ENCODE results near the gene FUT2.
A peak's percentile ranks its signal among the peaks of the same experiment; 100 is the strongest.
"Not testable (repeated sequence)": the region's sequence is repeated elsewhere in the genome, so short reads cannot be mapped to it uniquely, and the experiment has no call there.

The FUT2 gene

DNA sequence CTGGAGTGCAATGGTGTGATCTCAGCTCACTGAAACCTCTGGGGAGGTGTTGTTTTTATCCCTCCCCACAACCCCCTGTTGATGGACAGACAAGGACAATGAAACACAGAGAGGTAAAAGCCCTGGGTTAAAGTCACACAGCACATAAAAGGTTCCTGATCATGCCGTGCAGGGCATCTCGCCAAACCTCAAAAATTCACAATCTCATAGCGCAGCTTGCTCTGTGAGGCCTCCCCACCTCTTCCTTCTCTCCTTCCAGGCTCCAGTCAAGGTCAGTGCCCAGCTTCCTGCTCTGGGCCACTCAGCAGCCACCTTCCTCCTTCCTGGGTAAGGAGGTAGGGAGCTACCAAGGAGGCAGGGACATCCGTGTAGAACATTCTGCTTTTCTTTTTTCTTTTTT, 2.3 kb downstream of the FUT2 start:
- DNase-seq (ENCODE audit: low read depth in 2 of 2) = no peak

DNA sequence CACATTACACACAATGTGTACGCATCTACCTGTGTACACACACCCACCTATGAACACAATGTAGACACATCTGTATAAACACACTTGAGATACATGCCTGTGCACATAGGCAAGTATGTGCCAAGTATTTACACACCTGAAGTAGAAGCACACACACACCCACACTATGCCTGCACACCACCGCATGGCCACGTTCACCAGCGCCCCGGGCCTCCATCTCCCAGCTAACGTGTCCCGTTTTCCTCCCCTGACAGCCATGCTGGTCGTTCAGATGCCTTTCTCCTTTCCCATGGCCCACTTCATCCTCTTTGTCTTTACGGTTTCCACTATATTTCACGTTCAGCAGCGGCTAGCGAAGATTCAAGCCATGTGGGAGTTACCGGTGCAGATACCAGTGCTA, 6.9 kb downstream of the FUT2 start:
- DNase-seq (ENCODE audit: low read depth in 2 of 2) = no peak

DNA sequence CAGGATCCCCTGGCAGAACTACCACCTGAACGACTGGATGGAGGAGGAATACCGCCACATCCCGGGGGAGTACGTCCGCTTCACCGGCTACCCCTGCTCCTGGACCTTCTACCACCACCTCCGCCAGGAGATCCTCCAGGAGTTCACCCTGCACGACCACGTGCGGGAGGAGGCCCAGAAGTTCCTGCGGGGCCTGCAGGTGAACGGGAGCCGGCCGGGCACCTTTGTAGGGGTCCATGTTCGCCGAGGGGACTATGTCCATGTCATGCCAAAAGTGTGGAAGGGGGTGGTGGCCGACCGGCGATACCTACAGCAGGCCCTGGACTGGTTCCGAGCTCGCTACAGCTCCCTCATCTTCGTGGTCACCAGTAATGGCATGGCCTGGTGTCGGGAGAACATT, 7.5 kb downstream of the FUT2 start:
- no peak for DNase-seq (ENCODE audit: low read depth in 2 of 2)

DNA sequence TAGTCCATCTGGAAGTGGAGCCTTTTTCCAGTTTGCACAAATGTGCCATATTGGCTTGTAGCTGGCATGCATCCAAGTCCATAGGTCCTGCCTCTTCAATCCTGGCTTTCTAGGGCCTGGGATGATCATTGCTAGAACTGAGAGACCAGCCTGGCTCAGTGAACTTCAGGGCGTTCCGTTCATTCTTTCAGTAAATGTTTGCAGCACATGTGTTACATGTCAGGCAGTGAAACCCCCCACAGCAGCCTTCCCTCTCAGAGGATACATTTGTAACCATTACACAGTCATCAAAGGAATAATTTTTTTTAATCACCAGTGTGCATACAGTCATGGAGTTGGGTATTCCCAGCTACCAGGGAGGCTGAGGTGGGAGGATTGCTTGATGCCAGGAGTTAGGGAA, 9.7 kb downstream of the FUT2 start:
- DNase-seq (ENCODE audit: low read depth in 2 of 2) = no peak

DNA sequence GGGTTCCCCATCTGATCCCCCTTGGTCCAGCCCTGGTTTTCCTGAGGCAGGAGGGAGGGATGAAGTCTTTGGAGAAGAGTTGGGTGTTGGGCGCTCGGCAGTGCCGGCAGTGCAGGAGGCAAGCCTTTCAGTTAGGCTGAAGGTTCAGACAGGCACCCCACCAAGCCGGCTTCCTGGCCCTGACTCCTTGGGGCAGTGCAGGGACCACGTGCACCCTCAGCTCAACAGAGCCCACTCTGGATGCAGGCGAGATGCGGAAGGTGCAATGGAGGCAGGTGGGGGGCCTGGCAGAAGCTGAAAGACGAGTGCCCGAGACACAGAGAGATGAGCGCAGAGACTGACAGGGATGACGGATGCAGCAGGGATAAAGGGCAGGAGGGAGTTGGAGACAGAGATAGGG, 12.7 kb downstream of the FUT2 start:
- DNase-seq (ENCODE audit: low read depth in 2 of 2) = no peak

DNA sequence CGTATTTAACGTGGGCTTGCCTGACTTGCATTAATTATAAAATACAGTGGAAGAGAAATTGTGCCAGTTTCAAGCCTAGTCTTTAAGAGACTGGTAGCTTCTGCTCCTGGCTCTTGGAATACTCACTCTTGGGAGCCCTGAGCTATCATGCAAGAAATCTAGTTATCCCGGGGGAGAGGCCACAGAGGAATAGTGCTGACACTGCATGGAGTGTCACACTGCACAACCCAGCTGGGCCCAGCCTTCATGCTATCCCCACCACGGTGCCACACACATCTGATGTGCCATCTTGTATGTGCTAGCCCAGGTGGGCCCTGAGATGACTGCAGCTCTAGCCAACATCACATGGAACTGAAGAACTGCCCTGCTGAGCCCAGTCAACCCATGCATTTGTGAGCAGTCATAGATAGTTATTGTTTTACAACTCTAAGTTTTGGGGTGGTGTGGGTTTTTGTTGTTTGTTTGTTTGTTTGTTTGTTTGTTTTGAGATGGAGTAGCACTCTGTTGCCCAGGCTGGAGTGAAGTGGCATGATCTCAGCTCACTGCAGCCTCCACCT, 15.4 kb downstream of the FUT2 start:
- no peak for DNase-seq (ENCODE audit: low read depth in 2 of 2)

DNA sequence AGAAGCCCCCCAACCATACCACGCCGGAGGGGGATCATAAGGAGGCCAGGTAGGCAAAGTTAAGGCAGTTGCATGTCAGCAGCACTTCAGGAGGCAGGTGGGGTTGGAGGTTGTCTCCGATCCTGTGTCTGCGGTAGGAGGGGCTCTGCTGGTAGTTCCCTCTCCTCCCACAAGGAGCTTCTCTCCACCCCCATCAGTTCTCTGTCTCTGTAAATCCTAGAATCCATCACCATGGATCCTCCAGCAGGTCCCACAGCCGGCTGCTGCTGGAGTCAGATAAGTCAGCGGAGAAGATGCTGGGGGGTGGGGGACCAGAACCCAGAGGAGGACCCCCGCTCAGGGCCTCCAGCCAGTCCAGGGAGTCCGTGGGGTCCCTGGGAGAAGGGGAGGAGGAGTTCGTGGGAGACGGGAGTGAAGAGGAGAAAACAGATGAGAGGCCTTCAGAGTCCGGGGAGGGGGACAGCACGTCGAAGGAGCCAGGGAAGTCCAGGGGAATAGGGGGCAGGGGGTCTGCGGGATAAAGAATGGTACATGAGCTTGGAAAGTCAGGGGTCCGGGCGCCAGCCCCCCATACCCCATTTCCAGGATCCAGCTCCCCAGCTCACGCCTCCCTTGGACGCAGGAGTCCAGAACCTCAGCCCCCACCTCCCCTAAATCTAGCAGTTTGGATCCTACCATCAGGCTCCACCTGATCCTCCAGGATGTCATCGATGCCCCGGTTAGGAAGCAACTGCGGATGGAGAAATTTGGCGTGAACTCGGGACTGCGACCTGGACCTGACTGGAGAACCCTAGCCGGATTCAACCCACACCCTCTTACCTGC, 17.5 kb downstream of the FUT2 start:
- no peak for DNase-seq (ENCODE audit: low read depth in 2 of 2)

DNA sequence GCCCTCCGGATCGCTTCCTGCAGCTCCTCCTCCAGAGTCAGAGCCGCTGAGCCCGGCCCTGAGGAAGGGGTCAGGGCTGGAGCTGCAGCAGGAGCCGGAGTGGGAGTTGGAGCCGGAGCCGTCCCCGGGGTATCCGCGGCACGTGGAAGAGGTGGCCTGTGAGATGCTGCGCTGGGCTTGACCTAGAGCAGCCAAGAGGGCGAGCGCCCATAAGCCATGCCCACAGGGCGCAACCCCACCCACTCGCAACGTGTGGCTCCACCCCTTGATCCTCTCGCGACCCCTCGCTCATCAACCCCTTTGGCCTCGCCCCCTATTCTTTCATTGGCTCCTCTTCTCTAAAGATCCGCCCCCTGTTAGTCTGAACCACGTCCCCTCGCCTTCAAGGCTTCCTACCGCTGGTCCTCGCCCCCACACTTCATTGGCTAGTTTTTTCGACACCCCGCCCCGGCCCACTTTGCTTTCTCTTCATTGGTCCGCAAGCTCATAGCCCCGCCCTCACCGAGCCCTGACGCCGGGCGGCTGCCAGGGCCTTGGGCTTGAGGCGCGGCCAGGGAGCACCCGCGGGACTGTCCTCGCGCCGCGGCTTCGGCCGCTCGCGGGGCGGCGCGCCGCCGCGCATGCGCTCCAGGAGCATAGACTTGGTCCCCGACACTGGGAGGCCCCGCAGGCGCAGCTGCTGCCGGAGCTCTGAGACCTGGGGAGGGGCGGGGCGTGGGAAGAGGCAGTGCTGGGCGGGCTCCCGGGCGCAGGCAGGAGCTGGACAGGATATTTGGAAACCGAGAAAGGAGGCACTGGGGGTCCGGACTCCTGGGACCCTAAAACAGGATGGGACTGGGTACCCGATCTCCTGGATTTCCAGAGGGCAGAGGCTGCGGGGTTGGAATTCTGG, 18.3 kb downstream of the FUT2 start:
- DNase-seq (ENCODE audit: low read depth in 2 of 2) = peak; percentile 92 to 96

DNA sequence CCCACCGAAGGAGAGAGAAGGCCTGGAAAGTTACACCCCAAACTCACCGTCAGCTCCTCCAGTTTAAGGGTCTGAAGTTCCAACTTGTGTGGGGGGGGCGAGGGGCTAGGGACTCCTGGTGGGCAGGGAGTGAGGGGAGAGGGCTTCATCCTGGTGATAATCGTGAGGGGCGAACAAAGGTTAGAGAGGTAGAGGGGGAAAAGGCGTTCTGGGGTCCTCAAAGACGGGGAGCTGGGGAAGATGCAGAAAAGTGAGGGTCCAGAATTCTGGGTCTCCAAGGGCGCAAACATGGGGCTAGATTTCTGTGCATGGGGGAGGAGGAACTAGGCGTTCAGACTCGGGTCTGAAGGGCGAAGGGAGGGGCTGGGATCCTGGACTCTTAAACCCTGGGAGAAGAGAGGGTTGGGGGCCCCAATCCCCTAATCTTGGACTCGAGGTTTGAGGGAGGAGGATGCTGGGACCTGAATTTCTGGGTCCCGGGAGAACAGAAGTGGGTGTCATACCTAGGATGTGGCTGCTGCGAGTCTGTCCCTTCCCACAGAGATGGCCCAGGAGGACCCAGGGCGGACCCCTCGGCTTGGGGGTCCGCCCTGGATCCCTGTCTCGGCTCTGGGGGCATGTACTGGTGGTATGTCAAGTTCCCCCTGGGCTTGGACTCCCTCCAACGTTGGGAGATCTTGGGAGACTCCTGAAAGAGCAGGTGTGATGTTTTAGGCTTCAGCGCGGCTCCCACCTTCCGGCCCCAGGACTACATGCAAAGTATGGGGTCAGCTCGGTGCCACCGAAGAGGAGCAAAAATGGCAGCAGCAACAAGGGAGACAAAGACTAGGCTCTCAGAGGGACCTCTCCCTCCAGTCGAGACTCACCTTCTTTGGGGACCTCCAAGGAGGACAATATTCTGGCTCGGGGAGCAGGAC, 19.2 kb downstream of the FUT2 start:
- no peak for DNase-seq (ENCODE audit: low read depth in 2 of 2)

DNA sequence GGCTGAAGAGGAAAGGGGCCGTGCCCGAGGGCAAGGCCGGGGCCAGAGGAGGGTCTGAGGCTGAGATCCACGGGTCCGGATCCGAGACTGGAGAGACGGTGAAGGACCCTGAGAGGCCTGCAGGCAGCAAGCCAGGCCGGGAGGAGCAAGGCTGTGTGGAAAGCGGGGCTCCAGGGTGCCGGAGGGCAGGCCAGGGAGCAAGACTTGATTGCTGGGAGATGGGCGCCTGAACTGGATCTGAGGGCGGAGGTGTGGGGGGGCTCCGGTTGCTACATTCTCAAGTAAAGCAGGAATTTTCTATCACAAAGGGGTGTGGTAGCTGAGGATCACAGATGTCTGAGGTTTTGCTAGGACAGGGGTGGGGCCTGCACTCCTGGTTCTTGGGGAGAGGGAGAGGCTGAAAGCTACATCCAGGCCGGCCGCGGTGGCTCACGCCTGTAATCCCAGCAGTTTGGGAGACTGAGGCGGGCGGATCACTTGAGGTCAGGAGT, 20.0 kb downstream of the FUT2 start:
- no peak for DNase-seq (ENCODE audit: low read depth in 2 of 2)

DNA sequence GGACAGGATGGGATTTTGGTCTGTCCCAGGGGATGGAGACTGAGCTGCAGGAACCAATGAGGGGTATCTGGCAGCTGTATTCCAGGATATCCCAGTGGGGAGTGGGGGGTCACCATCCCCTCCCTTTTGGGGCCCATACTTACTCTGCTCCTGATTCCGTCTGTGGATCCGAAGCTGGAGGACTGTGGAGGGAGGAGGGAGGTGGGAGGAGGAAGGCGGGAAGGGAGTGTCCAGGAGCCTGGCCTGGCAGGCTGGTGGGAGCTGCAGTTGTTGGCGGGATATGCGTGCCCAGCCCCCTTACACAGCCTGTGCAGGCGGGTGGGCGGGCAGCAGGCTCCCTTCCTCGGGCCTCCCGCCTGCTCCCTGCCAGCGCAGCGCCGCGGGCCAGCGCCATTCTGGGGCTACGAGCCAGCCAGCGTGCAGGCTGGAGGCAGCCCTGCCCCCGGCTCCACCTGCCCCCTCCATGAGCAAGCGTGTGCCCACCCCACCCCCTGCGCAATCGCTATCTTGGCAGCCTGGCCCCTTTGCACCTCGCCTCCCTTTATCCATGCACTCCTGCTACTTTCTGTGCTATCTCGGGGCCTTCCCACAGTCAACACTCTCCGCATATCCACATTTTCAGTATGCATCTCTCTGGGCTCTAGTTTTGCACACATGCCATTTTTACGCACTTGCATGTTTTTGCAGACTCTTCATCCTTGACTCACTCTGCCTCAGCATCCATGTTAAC, 21.0 kb downstream of the FUT2 start:
- no peak for DNase-seq (ENCODE audit: low read depth in 2 of 2)

DNA sequence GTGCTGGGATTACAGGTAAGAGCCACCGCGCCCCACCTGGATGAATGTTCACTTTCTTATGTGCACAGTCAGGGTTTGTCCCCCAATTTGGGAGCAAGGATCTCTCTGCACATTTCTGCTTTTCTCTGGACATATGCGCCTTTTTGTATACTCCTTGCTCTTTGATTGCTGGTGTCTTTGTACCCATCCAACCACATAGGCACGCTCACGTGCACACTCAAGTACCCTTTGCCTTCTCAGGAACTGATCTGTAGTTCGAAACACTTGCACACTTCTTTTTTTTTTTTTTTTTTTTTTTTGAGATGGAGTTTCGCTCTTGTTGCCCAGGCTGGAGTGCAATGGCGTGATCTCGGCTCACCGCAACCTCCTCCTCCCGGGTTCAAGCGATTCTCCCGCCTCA, 22.3 kb downstream of the FUT2 start:
- DNase-seq (ENCODE audit: low read depth in 2 of 2) = not testable (repeated sequence)

DNA sequence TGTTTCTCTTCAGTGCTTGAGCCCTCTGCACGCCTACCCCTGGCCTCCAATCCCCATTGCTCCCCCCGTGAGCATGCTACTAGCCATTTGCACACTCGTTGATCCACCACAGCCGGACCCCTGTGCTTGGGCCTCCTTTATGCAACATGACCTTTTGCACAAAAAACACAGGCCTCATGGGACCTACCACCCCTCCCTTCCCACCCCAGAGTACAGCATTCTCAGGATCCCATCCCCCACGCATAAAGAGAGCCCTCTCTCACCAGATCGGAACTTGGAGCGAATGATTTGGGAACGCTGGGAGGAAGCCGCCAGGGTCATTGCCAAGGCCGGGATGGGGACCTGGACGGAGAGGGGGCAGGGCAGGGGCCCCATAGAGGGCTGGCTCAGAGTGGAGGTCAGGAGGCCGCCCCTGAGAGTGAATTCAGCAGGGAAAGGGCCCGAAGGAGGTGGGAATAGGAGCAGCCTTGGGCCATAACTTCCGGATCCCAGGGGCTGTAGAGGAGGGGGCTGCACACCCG, 23.0 kb downstream of the FUT2 start:
- DNase-seq (ENCODE audit: low read depth in 2 of 2) = no peak

DNA sequence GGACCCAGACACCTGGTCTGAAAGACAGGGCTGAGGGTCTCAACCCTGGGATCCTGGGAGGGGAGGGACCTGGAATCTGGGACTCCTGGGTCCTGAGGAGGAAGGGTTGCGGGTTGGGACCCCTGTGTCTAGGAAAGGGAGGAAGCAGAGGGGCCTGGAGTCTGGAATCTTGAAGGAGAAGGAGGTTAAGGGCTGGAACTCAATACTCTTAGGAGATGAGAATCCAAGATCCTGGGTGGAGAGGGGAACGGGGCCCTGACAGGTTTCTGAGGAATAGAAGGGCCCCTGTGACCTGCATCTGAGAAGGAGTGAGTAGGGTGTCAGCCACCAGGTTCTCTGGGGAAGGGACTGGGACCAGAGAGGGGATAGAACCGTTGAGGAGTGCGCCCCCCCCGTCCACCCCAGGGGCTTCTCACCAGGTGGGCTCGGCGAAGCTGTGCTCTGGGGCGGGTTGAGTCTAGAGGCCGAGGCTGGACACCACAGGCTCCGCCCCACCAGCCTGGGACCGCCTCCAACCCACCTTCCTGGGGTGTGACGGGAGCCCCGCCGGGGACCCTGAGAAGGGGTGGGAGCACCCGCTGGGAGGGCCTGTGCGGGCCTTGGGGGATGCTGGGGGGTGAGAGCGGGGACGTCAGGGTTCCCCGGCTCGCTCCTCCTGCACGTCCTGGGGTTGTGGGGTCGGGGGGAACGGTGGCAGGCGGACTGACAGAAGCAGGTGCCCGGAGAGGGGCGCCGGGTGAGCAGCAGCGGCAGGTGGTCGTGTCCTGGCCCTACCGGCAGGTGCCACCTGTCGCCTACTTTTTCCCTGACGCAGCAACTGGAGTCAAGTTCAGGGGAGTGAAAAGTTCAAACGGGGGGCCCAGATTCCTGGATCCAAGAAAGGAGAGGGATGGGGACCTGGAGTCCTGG, 23.7 kb downstream of the FUT2 start, which contains the start of gene MAMSTR:
MAMSTR (minus strand) TSS at position 463 of the 909 bp plus-strand sequence. CDS start 694 bp downstream, outside the sequence.
- no peak for DNase-seq (ENCODE audit: low read depth in 2 of 2)

DNA sequence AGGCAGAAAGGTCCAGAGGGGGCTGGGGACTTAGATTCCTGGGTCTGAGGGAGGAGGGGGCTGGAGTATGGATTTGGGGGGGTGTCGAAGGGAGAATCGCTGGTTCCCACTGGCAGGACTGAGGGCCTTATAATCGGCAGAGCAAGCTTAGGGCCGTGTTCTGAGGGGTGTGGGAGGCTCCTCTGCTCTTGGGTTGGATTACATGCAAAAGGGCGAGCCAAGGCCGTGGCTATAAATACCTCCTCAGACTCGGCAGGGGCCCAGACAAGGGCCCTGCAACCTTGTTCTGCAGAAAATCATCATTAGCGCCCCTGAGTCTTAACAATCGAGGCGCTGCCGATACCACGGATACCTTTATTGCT, 24.5 kb downstream of the FUT2 start:
- no peak for DNase-seq (ENCODE audit: low read depth in 2 of 2)

DNA sequence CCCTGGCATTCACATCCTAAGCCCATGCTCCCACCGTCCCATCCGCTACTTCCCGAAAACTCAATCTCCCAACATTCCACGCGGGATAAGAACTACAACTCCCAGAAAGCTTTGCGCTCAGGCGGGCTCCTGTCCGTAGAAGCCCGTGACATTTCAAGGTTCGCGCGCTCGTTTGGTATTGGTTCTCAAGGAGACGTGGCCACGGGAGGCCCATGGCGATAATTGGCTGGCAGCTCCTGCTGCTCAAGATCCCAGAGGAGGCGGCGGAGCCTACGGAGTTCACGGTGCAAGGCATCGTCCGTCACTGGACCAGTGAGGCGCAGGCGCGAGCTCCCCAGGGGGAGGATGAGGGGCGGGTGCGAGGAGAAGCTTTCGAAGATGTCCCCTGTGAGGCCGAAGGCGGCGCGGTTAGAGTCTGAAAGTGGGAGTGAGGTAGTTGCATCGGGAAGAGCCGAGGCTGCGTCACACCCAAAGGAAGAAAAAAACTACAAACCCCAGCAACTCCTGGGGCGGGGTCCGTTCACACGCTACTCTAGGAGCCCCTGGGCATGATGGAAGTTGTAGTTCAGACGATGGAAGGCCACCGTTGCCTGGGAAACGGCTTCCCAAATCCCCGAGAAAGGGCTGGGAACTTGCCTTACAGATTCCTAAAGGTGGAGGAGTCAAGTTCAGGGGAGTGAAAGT, 25.0 kb downstream of the FUT2 start:
- peak; percentile 86 to 88 for DNase-seq (ENCODE audit: low read depth in 2 of 2)

DNA sequence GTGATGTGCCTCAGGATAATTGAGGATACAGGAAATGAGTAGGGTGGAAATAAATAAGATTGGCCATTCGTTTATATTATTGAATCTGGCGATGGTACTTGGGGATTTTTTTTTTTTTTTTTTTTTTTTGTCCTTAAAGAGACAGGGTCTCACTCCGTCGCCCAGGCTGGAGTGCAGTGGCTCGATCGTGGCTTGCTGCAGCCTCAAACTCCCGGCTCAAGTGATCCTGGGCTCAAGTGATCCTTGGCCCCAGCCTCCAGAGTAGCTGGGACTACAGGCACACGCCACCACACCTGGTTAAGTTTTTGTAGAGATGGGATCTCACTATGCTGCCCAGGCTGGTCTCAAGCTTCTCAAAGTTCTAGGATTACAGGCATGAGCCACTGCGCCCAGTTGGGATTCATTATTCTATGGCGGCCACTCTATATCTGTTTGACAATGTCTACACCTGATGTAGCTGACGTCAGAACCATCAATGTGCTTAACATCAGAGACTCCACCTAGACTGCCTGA, 26.5 kb downstream of the FUT2 start:
- no peak for DNase-seq (ENCODE audit: low read depth in 2 of 2)
